Measurements from ENCODE around the gene PARP16.

DNA sequence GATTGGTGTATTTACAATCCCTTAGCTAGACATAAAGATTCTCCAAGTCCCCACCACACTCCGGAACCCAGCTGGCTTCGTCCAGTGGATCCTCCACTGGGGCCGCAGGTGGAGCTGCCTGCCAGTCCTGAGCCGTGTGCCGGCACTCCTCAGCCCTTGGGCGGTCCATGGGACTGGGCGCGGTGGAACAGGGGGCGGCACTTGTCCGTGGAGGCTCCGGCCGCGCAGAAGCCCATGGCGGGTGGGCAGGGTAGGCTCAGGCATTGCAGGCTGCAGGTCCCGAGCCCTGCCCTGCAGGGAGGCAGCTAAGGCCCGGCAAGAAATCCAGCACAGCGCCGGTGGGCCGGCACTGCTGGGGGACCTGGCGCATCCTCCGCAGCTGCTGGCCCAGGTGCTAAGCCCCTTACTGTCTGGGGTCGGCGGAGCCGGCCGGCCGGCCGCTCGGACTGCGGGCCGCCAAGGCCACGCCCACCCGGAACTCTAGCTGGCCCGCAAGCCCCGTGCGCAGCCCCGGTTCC, 14.3 kb upstream of the PARP16 start:
- TF ChIP-seq RB1 (IDR thresholded peaks at IDR 0.05; ENCODE audit: low read depth) (no peak), EP300 (IDR thresholded peaks at IDR 0.05; ENCODE audit: low read length) (no peak), NR2C1 (IDR thresholded peaks at IDR 0.05) (no peak), NR2C1 (tag; IDR thresholded peaks at IDR 0.05) (no peak), NFXL1 (CRISPR knock-in tag; IDR thresholded peaks at IDR 0.05) (no peak), TCF7L2 (IDR thresholded peaks at IDR 0.05; ENCODE audit: low read depth, low read length) (no peak), DDX20 (tag; IDR thresholded peaks at IDR 0.05; ENCODE audit: low read depth) (no peak), NR2F6 (CRISPR knock-in tag; IDR thresholded peaks at IDR 0.05) (no peak), ZSCAN29 (IDR thresholded peaks at IDR 0.05) (no peak), GATAD2B (IDR thresholded peaks at IDR 0.05; ENCODE audit: borderline replicate concordance) (no peak), POLR2AphosphoS5 (IDR thresholded peaks at IDR 0.05; ENCODE audit: control insufficient read depth, insufficient read depth, low read depth, low read length) (no peak), USF2 (CRISPR knock-in tag; IDR thresholded peaks at IDR 0.05) (no peak)
- TF ChIP-seq, protein P1, sequence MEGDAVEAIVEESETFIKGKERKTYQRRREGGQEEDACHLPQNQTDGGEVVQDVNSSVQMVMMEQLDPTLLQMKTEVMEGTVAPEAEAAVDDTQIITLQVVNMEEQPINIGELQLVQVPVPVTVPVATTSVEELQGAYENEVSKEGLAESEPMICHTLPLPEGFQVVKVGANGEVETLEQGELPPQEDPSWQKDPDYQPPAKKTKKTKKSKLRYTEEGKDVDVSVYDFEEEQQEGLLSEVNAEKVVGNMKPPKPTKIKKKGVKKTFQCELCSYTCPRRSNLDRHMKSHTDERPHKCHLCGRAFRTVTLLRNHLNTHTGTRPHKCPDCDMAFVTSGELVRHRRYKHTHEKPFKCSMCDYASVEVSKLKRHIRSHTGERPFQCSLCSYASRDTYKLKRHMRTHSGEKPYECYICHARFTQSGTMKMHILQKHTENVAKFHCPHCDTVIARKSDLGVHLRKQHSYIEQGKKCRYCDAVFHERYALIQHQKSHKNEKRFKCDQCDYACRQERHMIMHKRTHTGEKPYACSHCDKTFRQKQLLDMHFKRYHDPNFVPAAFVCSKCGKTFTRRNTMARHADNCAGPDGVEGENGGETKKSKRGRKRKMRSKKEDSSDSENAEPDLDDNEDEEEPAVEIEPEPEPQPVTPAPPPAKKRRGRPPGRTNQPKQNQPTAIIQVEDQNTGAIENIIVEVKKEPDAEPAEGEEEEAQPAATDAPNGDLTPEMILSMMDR (IDR thresholded peaks at IDR 0.05 in 2 of 3, conservative IDR thresholded peaks at IDR 0.05 in 1 of 3; ENCODE audit: insufficient read depth in 2 of 3, low read depth in 1 of 3, low read length in 3 of 3), result no peak
- TF ChIP-seq, protein P2, sequence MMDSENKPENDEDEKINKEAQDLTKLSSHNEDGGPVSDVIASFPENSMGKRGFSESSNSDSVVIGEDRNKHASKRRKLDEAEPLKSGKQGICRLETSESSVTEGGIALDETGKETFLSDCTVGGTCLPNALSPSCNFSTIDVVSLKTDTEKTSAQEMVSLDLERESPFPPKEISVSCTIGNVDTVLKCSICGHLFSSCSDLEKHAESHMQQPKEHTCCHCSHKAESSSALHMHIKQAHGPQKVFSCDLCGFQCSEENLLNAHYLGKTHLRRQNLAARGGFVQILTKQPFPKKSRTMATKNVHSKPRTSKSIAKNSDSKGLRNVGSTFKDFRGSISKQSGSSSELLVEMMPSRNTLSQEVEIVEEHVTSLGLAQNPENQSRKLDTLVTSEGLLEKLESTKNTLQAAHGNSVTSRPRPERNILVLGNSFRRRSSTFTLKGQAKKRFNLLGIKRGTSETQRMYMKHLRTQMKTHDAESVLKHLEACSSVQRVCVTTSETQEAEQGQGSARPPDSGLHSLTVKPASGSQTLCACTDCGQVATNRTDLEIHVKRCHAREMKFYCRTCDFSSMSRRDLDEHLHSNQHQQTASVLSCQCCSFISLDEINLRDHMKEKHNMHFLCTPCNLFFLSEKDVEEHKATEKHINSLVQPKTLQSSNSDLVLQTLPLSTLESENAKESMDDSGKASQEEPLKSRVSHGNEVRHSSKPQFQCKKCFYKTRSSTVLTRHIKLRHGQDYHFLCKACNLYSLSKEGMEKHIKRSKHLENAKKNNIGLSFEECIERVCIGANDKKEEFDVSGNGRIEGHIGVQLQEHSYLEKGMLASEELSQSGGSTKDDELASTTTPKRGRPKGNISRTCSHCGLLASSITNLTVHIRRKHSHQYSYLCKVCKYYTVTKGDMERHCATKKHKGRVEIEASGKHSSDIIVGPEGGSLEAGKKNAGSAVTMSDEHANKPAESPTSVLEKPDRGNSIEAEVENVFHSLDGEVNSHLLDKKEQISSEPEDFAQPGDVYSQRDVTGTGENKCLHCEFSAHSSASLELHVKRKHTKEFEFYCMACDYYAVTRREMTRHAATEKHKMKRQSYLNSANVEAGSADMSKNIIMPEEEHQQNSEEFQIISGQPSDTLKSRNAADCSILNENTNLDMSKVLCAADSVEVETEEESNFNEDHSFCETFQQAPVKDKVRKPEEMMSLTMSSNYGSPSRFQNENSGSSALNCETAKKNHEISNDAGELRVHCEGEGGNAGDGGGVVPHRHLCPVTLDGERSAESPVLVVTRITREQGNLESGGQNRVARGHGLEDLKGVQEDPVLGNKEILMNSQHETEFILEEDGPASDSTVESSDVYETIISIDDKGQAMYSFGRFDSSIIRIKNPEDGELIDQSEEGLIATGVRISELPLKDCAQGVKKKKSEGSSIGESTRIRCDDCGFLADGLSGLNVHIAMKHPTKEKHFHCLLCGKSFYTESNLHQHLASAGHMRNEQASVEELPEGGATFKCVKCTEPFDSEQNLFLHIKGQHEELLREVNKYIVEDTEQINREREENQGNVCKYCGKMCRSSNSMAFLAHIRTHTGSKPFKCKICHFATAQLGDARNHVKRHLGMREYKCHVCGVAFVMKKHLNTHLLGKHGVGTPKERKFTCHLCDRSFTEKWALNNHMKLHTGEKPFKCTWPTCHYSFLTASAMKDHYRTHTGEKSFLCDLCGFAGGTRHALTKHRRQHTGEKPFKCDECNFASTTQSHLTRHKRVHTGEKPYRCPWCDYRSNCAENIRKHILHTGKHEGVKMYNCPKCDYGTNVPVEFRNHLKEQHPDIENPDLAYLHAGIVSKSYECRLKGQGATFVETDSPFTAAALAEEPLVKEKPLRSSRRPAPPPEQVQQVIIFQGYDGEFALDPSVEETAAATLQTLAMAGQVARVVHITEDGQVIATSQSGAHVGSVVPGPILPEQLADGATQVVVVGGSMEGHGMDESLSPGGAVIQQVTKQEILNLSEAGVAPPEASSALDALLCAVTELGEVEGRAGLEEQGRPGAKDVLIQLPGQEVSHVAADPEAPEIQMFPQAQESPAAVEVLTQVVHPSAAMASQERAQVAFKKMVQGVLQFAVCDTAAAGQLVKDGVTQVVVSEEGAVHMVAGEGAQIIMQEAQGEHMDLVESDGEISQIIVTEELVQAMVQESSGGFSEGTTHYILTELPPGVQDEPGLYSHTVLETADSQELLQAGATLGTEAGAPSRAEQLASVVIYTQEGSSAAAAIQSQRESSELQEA (IDR thresholded peaks at IDR 0.05; ENCODE audit: low read depth), result no peak

Data from K562 (cell line).